HG02623 (cell line): Measurements from ENCODE around the gene DNAJB11.
"Not testable (repeated sequence)": the region's sequence is repeated elsewhere in the genome, so short reads cannot be mapped to it uniquely, and the experiment has no call there.

Experiments used
- ATAC-seq: cut with Tn5 transposase; IDR thresholded peaks from one replicate; pipeline ENCODE4 v1.9.1; 2021; ENCODE audit warnings: moderate library complexity; ENCODE audit not compliant: unreplicated experiment

DNAJB11 gene

GRCh38 chr3:186551387-186551786, 19.1 kb upstream of the DNAJB11 start:
- no peak for ATAC-seq

- no peak for ATAC-seq
Observed at GRCh38 chr3:186552408-186553031, 18.0 kb upstream of the DNAJB11 start.

DNA sequence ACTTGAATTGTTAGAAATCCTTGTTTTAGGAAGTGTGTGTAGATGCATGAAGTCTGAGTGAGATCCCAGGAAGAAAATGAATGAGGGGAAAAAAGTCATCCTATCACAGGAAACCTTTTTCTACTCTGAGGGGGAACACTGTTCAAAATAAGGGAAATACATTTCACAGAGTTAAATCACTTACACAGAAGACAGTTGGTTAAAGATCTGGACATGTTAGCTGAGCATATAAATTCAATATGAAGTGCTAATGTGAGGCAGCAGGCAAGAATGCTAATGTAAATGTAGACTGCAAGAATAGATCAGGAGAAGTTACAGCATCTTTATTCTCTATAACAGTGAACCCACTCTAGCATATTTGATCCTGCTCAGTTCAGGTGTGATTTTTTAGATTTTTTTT, 5.9 kb upstream of the DNAJB11 start:
- ATAC-seq: no peak

DNA sequence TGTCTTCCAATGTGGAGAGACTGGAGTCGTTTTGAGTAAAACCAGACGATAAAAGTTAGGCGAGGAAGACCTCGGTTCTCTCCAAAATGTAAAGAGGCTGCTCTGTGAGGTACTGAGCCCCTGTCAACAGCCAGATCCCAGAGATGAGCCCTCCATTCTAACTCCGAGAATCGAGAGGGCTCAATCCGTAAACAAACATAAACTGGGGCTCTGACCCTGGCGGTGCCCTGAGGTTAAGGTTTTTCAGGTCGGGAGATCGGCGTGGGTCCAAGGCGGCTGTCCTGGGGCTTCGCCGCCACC, 3.8 kb upstream of the DNAJB11 start:
- ATAC-seq: no peak

GRCh38 chr3:186567072-186567921, 3.2 kb upstream of the DNAJB11 start, which contains the start of gene TBCCD1:
Gene TBCCD1 (minus strand): TSS chr3:186567339. CDS start chr3:186564329, 3,010 bp downstream.
- peak; percentile 37 for ATAC-seq

GRCh38 chr3:186569361-186569760, 1.2 kb upstream of the DNAJB11 start:
- not testable (repeated sequence) for ATAC-seq

DNA sequence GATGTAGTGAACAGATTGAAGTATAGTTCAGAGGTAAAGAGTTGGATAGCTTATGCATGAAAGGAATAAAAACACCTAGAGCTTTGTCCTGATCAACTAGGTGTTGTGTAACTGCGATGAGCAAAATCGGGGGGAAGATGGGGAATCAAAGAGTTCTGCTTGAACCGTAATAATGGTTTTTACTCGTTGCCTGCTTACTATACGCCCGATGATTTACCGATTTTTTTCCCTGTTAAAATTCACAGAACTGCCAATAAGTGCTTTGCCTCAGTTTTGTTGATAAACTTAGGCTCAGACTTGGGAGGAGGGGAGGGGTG, 783 bp upstream of the DNAJB11 start:
- ATAC-seq: no peak

DNA sequence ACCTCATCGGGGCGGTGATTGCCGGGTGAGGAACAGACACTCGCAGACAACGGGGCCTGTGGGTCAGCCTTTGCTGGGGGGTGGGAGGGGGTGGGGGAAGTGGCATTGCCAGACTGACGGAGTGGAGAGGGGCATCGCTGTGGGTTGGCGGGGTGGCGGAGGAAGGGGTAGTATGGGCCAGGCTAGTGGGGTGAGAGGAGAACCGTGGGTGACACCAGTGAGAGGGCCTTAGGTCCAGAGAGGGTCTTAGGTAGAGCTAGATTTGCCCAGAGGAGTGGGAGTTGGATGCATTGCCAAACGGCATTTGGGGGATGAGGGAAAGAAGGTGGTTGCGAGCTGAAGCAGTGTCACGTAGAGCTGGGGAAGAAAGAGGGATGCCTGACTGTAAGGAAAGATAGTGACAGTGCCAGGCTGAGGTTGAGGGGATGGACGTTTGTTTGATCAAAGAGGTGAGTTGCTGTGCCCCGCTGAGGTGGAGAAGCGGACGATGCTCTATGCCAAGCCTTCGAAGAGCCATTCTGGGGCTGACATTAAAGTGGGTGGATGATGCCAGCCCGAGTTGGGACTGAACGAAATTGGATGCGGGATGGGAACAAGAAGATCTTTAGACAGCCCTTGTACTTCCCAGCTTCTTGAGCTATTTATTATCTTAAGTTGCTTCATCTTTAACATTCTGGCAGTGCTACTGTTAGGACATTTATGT, 572 bp downstream of the DNAJB11 start:
- no peak for ATAC-seq

- no peak for ATAC-seq
Observed at GRCh38 chr3:186571644-186572013, 1.1 kb downstream of the DNAJB11 start.

DNA sequence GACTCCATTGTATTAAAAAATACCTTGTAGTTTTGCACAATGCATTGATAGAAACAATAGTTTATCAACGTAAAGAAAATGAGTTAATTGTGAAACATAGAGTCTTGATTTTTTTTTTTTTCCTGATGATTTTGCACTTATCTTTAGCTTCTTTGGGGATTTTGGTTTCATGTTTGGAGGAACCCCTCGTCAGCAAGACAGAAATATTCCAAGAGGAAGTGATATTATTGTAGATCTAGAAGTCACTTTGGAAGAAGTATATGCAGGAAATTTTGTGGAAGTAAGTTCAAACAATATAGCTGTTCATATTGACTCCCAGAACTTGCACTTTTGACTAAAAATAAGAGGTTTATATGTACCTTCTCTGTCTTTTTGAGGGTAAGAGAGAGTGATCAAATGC, 7.0 kb downstream of the DNAJB11 start:
- ATAC-seq: no peak

DNA sequence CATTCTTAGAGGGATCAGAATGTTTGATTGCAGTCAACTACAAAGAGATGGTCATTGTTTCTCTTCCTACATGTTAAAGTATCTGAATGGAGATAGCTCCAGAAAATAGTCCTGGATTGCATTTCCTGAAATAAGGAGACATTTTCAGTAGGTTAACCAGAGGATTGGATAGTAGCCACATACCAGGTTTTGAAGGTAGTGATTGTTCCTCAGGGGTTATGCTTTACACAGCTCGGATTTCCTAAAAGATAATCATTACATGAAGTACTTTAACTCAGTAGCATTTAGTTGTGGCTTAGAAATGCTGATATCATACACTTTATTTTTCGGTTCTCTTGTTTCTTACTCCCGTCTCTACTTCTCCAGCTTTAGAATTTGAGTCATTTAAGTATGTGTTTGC, 10.3 kb downstream of the DNAJB11 start:
- no peak for ATAC-seq

- ATAC-seq: no peak
Observed at GRCh38 chr3:186582541-186582940, 12.0 kb downstream of the DNAJB11 start.

GRCh38 chr3:186583831-186584230, 13.3 kb downstream of the DNAJB11 start:
- ATAC-seq: no peak

- ATAC-seq: not testable (repeated sequence)
Observed at GRCh38 chr3:186586245-186586644, 15.7 kb downstream of the DNAJB11 start.

DNA sequence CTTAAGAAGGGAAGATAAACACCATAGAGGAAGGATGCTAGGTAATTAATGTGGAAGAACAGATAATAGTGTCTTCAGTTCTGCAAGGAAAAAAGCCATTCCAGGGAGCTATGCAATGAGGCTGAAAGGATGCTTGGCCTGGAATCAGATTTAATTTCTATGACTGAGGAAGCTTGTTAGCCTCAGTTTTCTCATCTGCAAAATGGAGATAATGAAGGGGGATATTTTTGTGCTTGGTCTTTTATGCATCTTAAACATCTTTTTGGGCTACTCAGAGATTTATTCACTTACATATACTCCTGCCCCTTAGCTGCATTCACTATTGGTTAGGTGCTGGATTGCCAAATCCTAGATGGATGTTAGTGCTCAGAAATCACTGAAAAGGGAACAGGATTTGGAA, 16.7 kb downstream of the DNAJB11 start:
- ATAC-seq: no peak

- no peak for ATAC-seq
Observed at GRCh38 chr3:186588632-186589031, 18.1 kb downstream of the DNAJB11 start.

DNA sequence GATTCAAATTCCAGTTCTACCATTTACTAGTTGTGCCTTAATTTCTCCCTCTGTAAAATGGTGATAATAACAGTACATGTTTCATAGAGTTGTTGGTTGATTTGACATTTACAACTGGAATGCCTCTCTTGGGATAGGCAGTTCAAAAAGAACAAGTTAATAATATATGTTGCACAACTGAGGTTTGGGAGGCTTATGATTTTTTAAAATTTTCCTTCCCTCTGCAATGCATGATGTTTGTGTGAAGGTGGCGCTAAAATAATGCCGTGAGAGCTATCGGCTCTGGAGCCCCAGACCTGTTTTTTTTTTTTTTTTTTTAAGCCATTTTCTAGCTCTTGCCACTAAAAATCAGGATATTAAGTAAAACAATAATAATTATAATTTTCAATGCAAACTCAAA, 18.6 kb downstream of the DNAJB11 start:
- ATAC-seq: no peak

- ATAC-seq: no peak
Observed at GRCh38 chr3:186589856-186590579, 19.5 kb downstream of the DNAJB11 start.

DNA sequence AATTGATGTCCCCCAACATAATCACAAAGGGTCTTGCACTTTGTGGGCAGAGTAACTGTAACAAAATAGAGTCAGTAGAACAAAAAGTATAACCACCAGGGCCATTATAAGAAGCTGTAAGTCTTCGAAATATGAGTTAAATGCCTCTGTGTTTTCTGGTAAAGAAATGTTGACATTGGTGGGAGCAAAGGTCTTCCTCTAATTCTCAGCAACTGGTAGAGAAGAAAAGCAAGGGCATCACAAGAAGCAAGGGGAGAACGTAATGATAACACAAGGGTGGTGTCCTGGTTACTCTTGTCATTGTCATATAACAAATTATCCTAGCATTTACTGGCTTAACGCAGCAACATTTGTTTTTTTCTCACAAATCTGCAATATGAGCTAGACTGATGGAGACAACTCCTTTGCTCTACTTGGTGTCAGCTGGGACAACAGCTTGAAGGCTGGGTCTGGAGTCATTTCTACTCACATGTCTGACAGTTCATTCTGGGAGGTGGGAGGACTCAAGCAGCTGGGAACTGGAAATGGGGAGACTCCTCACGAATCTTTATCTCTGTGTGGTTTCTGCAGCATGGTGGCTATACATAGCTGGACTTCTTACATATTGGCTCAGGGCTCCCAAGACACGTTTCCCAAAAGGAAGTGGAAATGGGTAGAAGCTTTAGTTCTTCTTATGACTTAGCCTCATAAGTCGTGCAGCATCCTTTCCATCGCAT, 20.2 kb downstream of the DNAJB11 start:
- ATAC-seq: no peak

GRCh38 chr3:186592682-186593081, 22.2 kb downstream of the DNAJB11 start:
- ATAC-seq: no peak

DNA sequence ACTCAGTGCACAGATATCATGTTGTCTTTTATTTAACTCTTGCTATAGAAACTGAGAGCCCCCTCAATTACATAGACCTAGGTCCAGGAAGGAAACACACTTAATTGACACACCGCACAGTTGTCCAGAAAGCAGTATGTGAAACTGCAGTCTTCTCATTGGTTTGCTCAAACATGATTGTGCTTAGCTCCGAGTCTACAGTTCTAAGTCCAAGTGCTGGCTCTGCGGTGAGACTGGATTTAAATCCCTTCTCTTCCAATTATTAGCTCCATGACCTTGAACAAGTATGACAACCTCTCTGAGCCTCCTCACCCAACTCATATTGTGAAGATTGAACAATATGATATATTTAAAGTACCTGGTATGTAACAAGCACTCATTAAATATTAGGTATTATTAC, 23.3 kb downstream of the DNAJB11 start:
- no peak for ATAC-seq
